NCI-H1105 (cell line): ENCODE measurements around the gene MYH7B.

ENCODE experiments used
- DNase-seq: peaks from one replicate; lab custom pipeline; 2025; lab: John Stamatoyannopoulos, UW

The MYH7B gene

DNA sequence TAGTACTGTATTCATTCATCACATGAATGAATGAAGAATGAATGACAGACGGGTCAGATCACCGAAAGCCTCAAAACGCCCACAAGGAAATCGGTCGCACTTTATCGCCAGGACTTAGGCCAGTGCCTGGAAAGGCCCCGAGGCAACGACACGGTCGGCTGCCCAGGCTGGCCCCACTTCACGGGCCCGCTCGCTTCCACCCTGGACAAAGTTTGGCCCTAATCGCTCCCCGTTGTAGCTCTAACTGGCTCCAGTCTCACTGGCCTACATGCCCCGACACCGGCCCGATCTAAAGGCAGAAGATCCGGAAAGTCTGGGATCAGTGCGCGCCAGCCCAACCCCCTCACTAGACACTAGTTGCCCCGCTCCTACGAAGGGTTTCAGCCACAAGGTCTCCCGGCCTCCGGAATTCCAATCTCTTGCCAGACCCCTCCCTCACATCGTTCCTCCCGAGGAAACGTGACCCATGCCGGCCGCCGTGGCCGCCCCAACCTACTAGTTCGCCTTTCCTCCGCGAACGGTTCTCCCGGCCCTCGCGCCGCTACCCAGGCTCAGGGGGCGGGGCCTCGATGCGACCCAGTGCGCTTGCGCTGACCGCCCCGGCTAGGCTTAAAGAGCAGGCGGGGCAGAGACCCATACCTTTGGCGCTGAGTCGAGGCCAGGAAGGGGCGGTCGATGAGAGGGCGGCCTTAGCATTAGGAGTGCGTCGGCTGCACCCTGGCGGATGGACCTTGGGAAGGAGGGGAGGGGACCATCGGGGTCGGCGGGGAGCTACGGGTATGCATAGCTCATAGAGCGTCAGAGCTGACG lies at the start of gene MYH7B, which contains the start of gene GSS:
MYH7B (plus strand) TSS at position 638 of the 810 bp plus-strand sequence. CDS start 22,138 bp downstream, outside the sequence.
GSS (minus strand) TSS at position 576 of the 810 bp plus-strand sequence. CDS start 3,954 bp downstream, outside the sequence.
- DNase-seq, result peak; percentile 97

DNA sequence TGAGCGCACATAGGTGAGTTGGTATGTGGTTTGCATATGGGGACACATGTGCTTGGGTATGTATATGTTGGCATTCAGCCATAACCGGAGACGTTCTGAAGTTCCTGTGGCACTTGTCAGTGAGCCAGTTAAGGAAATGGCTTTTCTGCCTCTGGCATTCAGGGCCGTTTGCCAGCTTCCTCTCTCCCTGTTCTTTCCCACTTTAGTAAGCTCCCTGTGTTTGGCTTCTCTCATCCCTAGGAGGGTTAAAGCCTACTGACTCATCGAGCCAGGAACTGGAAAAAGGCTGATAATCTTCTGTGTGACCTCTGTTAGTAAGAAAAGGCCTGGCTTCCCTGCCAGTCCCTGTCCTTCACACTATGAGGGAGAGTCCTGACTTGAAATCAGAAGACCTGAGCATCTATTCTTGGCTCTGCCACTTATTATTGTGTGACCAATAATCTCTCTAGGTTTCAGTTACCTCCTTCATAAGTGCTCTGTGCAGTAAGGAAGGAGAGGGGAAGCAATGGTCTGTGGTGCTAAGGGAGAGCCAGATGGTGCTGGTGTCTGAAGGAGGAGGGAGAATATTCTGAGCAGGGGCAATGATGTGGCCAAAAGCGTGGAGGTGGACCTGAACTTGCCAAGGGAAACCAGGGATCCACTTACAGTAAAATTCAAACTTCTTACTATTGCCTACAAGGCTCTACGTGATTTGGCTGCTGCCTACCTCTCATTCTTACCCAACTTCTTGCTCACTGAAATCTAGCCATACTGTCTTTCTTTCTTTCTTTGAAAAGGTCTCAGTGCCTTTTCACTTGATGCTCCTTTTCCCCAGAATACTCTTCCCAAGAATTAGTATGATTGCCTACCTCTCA lies 47.8 kb upstream of the MYH7B start:
- DNase-seq, result peak; percentile 55

- DNase-seq, result no peak
These were observed 40.5 kb upstream of the MYH7B start for GRCh38 chr20:34915131-34915530.

GRCh38 chr20:34915749-34916455 lies 39.8 kb upstream of the MYH7B start:
- no peak for DNase-seq

DNA sequence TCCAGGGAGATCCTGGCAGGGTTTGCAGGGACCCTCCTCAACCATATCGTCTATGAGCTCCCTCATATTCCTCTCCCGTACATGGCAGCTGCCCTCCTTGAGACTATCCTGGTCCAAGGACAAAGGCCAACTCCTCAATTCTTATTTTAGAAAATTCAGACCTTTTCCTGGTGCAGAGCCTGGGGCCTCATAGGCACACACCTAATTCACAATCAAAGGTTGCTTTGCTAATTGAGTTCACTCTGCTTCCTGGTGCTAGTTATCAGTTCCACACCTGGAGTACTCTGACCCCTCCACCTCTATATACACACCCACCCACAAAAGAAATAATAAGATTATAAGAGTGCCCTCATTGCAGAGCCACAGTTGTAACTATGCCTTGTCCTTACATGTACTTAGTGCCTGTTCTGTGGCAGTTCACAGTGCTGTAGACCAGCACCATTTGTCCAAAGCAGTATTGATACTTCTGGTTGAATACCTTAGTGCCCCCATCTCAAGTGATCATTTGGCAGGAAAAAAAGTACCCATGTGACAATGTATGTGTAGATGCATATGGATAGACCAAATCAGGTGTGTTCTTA lies 38.8 kb upstream of the MYH7B start:
- no peak for DNase-seq

- no peak for DNase-seq
These were observed 35.6 kb upstream of the MYH7B start for GRCh38 chr20:34920055-34920454.

GRCh38 chr20:34921436-34921835 lies 34.2 kb upstream of the MYH7B start:
- no peak for DNase-seq

DNA sequence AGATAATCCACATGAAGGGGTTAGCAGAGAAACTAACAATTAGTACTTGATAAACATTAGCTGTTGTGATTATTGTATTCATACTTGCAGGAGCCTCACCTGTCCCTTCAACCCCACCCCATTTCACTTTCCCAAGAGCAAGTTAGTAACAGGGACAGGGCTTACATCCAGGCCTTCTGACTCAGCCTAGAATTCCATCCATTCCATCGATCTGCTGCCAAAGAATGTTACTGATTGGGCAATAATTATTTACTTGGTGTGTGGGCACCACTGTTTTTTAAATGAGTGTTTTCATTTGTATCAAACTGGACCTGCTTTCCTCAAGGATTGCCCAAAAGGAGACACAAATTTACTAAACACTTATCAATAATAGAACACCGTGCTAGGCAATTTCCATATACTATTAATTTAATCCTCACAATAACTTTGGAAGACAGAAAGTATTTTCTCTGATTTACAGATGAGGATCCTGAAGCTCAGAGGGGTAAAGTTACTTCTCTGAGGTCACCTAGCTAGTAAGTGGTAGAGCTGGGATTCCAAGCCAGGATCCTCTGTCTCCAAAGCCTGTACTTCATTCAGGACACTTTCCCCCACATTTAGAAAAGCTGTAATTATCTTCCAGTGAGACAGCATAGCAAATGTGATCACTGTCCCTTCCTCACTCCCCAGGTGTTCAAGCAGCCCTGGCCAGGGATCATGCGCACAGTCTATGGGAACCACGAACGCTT lies 32.9 kb upstream of the MYH7B start:
- no peak for DNase-seq

DNA sequence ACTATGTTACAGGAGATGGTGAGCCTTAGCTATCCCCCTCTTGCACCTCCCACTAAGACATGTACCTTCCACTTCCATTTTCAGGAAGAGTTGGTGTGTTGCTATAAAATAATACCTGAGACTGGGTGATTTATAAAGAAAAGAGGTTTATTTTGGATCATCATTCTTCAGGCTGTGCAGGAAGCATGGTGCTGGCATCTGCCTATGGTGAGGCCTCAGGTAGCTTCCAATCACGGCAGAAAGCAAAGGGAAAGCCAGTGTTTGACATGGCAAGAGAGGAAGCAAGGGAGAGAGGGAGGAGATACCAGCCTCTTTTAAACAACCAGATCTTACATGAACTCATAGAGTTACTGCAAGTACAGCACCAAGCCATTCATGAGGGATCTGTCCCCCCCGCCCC lies 32.3 kb upstream of the MYH7B start:
- DNase-seq, result no peak

- DNase-seq, result no peak
These were observed 30.3 kb upstream of the MYH7B start for GRCh38 chr20:34925341-34925740.

DNA sequence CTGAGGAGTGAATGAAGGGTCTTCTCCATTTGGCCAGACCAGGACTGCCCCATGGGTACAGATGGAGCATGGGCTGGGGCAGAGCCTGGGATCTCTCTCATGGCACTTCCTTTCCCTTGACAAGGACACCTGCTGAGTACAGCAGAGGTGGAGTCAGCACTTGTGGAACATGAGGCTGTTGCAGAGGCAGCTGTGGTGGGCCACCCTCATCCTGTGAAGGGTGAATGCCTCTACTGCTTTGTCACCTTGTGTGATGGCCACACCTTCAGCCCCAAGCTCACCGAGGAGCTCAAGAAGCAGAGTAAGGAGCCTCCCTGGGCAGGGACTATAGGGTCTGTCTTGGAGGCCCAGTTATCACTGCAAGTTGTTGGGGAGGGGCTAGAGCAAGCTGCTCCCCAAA lies 29.7 kb upstream of the MYH7B start:
- DNase-seq, result no peak

- DNase-seq, result no peak
These were observed 29.1 kb upstream of the MYH7B start for GRCh38 chr20:34926581-34926980.

DNA sequence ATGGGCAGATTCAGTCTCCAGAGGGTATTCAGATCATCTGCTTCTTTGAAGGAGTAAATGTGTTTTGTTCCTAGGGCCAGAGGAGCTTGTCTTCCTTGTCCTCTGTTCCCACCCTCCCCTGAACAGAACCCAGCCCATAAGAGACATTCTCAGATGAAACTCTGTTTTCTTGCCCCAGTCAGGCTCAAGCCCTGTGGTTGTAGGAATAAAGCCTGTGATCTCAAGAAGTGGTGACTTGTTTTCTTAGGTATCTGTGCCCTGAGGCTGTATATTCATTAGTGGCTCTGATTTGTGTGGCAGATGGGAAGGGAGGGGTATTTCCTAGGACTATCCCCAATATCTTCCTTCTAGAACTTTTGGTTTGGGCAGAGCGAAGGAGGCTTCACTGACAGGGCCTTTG lies 27.9 kb upstream of the MYH7B start:
- no peak for DNase-seq

DNA sequence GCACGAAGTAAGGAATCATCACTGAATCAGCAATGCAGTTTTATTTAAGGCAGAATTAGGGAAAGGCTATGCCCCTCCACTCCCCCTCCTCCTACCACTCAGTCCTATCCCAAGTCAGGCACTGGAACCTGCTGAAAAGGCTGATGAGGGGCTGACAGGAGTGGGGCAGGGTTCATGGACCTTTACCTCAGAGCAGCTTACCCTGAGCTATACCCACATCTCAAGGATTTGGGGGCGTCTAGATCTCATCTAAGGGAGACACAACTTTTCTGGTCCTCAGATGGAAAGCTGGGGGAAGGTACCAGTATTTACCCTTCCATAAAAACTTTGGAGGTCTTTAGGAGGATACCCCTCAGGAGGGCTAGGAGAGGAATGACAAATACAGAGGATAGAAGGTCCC lies 27.3 kb upstream of the MYH7B start:
- DNase-seq, result no peak

DNA sequence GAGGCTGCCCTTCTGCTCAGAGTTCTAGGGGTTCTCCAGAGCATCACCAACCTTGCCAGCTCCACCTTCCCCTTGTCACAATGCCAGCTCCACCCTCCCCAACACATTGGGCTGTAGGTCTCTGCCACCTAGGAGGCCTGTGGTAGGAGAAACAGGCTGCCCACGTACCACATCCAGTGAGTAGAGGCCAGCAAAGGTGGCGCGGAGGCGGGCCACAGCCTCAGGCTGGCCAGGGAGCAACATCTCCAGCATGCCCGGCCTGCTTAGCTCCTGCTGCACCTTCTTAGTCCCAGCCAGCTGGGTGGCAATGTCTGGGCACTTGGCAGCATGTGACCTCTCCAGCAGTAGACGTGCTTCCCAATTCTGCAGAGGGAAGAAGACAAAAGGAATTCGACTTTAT lies 23.9 kb upstream of the MYH7B start:
- DNase-seq, result no peak

GRCh38 chr20:34938466-34939163 lies 17.1 kb upstream of the MYH7B start:
- DNase-seq, result no peak

GRCh38 chr20:34940081-34940481 lies 15.6 kb upstream of the MYH7B start:
- no peak for DNase-seq

DNA sequence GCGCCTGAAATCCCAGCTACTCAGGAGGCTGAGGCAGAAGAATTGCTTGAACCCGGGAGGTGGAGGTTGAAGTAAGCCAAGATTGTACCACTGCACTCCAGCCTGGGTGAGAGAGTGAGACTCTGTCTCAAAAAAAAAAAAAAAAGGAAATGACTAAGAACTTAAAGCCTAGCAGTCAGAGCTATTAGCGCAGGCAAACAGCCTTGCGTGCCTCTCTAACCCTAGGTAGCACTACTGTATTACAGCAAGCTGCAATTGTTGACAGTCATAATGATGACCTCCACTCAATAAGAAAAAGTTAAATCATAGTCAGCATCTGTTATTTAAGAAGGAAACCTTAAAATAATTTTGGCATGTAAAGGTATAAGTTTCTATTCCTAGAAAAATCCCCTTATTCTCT lies 14.4 kb upstream of the MYH7B start:
- DNase-seq, result no peak

GRCh38 chr20:34942301-34942700 lies 13.4 kb upstream of the MYH7B start:
- DNase-seq, result no peak

DNA sequence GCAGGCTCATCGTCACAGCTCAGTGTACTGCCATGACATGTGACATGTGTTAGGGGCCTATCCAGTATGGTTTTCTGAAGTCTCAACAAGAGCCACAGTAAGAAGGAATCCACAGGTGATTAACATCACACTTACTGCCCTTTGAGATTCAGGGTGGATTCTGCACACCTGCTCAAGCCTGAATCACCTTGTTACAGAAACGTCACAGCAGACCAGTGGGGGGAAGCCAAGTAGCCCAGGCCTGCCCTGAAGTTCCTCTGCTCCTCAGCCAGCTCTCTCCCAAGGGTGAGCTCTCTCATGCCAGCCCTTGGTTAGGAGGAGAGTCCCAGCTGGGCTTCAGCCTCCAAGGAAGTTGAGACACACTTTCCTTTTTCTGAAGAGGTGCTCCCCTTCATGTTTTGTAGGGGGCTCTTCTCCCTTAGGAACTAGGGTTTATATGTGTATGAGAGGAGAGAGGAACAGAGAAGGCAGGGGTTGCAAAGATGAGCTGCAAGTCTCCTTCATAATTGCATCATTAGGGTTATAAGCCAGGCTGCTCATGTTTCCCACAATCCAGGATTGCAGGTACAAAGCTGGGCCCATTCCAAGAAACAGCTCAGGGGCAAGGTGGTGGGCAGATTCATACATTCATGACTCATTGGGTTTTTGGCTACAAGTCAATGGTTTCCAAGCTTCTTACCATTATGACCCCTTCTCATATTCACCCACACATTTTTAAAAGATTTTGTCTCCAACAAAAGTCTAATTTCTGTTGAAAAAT lies 11.7 kb upstream of the MYH7B start:
- DNase-seq, result no peak
